ENCODE results near the gene DNAJB4.
A peak's percentile ranks its signal among the peaks of the same experiment; 100 is the strongest.
"Not testable (repeated sequence)": the region's sequence is repeated elsewhere in the genome, so short reads cannot be mapped to it uniquely, and the experiment has no call there.

DNAJB4 gene

GRCh38 chr1:78011050-78011449 is 6.3 kb downstream of the DNAJB4 start:
- Histone ChIP-seq H3K27ac (0 out of 2 replicates have a peak overlapping the region, but pooled peaks have one; percentile 33), H3K9ac (ENCODE audit: insufficient read length) (no peak overlapping the region), H3K36me3 (ENCODE audit: insufficient read depth, low read length) (peaks cover 39% of the 10 kb centered on the region), H3K9me3 (ENCODE audit: low read depth, low read length) (no peaks in the 10 kb centered on the region), H3K4me3 (no peak overlapping the region)
- TF ChIP-seq EZH2 (IDR thresholded peaks at IDR 0.05): no peak
- no peak for TF ChIP-seq POLR2AphosphoS5 (IDR thresholded peaks at IDR 0.05; ENCODE audit: borderline replicate concordance, low read depth, low read length)
- no peak for TF ChIP-seq FOXP2 (optimal IDR thresholded peaks at IDR 0.05; ENCODE audit: control extremely low read depth, extremely low read length, insufficient read depth)
- no peak for DNase-seq (ENCODE audit: low read depth, low spot score)

- Histone ChIP-seq H3K27ac (no peak overlapping the region), H3K36me3 (ENCODE audit: insufficient read depth, low read length) (peaks cover 56% of the 10 kb centered on the region), H3K9ac (ENCODE audit: insufficient read length) (no peak overlapping the region), H3K9me3 (ENCODE audit: low read depth, low read length) (no peaks in the 10 kb centered on the region), H3K4me3 (no peak overlapping the region)
- TF ChIP-seq POLR2AphosphoS5 (IDR thresholded peaks at IDR 0.05; ENCODE audit: borderline replicate concordance, low read depth, low read length) (no peak), EZH2 (IDR thresholded peaks at IDR 0.05) (no peak), FOXP2 (optimal IDR thresholded peaks at IDR 0.05; ENCODE audit: control extremely low read depth, extremely low read length, insufficient read depth) (no peak)
- no peak for DNase-seq (ENCODE audit: low read depth, low spot score)
Observed at GRCh38 chr1:78015148-78015547, 10.4 kb downstream of the DNAJB4 start.

- no peaks in the 10 kb centered on the region for H3K9me3 ChIP-seq (ENCODE audit: low read depth, low read length)
- no peak for TF ChIP-seq EZH2 (IDR thresholded peaks at IDR 0.05)
- TF ChIP-seq POLR2AphosphoS5 (IDR thresholded peaks at IDR 0.05; ENCODE audit: borderline replicate concordance, low read depth, low read length): no peak
- TF ChIP-seq FOXP2 (optimal IDR thresholded peaks at IDR 0.05; ENCODE audit: control extremely low read depth, extremely low read length, insufficient read depth): no peak
- peaks cover 36% of the 10 kb centered on the region for H3K36me3 ChIP-seq (ENCODE audit: insufficient read depth, low read length)
- no peak for DNase-seq (ENCODE audit: low read depth, low spot score)
- no peak overlapping the region for H3K27ac ChIP-seq
- no peak overlapping the region for H3K9ac ChIP-seq (ENCODE audit: insufficient read length)
- no peak overlapping the region for H3K4me3 ChIP-seq
Observed at GRCh38 chr1:78019024-78019423, 14.3 kb downstream of the DNAJB4 start.

- not testable (repeated sequence) for H3K9ac ChIP-seq (ENCODE audit: insufficient read length); H3K27ac ChIP-seq; H3K4me3 ChIP-seq; DNase-seq (ENCODE audit: low read depth, low spot score); H3K9me3 ChIP-seq (ENCODE audit: low read depth, low read length)
- peaks cover 21% of the 10 kb centered on the region for H3K36me3 ChIP-seq (ENCODE audit: insufficient read depth, low read length)
Observed at GRCh38 chr1:78021134-78021533, 16.4 kb downstream of the DNAJB4 start.

- Histone ChIP-seq H3K4me3 (peak overlapping the region; percentile 56), H3K27ac (no peak overlapping the region; the same call in 1 of the 2 replicates), H3K9ac (ENCODE audit: insufficient read length) (peak overlapping the region; percentile 17), H3K36me3 (ENCODE audit: insufficient read depth, low read length) (no peaks in the 10 kb centered on the region), H3K9me3 (ENCODE audit: low read depth, low read length) (no peaks in the 10 kb centered on the region)
- TF ChIP-seq POLR2AphosphoS5 (IDR thresholded peaks at IDR 0.05; ENCODE audit: borderline replicate concordance, low read depth, low read length) (no peak), EZH2 (IDR thresholded peaks at IDR 0.05) (no peak), FOXP2 (optimal IDR thresholded peaks at IDR 0.05; ENCODE audit: control extremely low read depth, extremely low read length, insufficient read depth) (no peak)
- DNase-seq (ENCODE audit: low read depth, low spot score): no peak
Observed at GRCh38 chr1:78029793-78030192, 25.1 kb downstream of the DNAJB4 start.

GRCh38 chr1:78032996-78033796 is 28.5 kb downstream of the DNAJB4 start:
- TF ChIP-seq POLR2AphosphoS5 (IDR thresholded peaks at IDR 0.05; ENCODE audit: borderline replicate concordance, low read depth, low read length) (no peak), FOXP2 (optimal IDR thresholded peaks at IDR 0.05; ENCODE audit: control extremely low read depth, extremely low read length, insufficient read depth) (no peak), EZH2 (IDR thresholded peaks at IDR 0.05) (no peak)
- peak overlapping the region; percentile 27; the same call in 1 of the 2 replicates for H3K4me3 ChIP-seq
- H3K27ac ChIP-seq: peak overlapping the region; percentile 68; the same call in 1 of the 2 replicates
- no peak overlapping the region for H3K9ac ChIP-seq (ENCODE audit: insufficient read length)
- H3K9me3 ChIP-seq (ENCODE audit: low read depth, low read length): no peaks in the 10 kb centered on the region
- H3K36me3 ChIP-seq (ENCODE audit: insufficient read depth, low read length): no peaks in the 10 kb centered on the region
- DNase-seq (ENCODE audit: low read depth, low spot score): no peak

- H3K36me3 ChIP-seq (ENCODE audit: insufficient read depth, low read length): no peaks in the 10 kb centered on the region
Observed at GRCh38 chr1:78033797-78034172, 29.0 kb downstream of the DNAJB4 start.

GRCh38 chr1:78035121-78035520 is 30.4 kb downstream of the DNAJB4 start:
- no peaks in the 10 kb centered on the region for H3K36me3 ChIP-seq (ENCODE audit: insufficient read depth, low read length)
- H3K4me3 ChIP-seq: no peak overlapping the region
- H3K27ac ChIP-seq: no peak overlapping the region
- TF ChIP-seq FOXP2 (optimal IDR thresholded peaks at IDR 0.05; ENCODE audit: control extremely low read depth, extremely low read length, insufficient read depth) (no peak), EZH2 (IDR thresholded peaks at IDR 0.05) (no peak), POLR2AphosphoS5 (IDR thresholded peaks at IDR 0.05; ENCODE audit: borderline replicate concordance, low read depth, low read length) (no peak)
- DNase-seq (ENCODE audit: low read depth, low spot score): no peak
- H3K9ac ChIP-seq (ENCODE audit: insufficient read length): no peak overlapping the region
- no peaks in the 10 kb centered on the region for H3K9me3 ChIP-seq (ENCODE audit: low read depth, low read length)

More at GRCh38 chr1:78033797-78034172, 29.0 kb downstream of the DNAJB4 start:
- Histone ChIP-seq H3K9me3 (ENCODE audit: low read depth, low read length) (no peaks in the 10 kb centered on the region), H3K4me3 (no peak overlapping the region), H3K9ac (ENCODE audit: insufficient read length) (no peak overlapping the region), H3K27ac (no peak overlapping the region)
- no peak for DNase-seq (ENCODE audit: low read depth, low spot score)
- TF ChIP-seq EZH2 (IDR thresholded peaks at IDR 0.05) (no peak), POLR2AphosphoS5 (IDR thresholded peaks at IDR 0.05; ENCODE audit: borderline replicate concordance, low read depth, low read length) (no peak), FOXP2 (optimal IDR thresholded peaks at IDR 0.05; ENCODE audit: control extremely low read depth, extremely low read length, insufficient read depth) (no peak)

- Histone ChIP-seq H3K27ac (no peak overlapping the region), H3K9me3 (ENCODE audit: low read depth, low read length) (no peaks in the 10 kb centered on the region), H3K9ac (ENCODE audit: insufficient read length) (no peak overlapping the region), H3K4me3 (no peak overlapping the region), H3K36me3 (ENCODE audit: insufficient read depth, low read length) (no peaks in the 10 kb centered on the region)
- no peak for DNase-seq (ENCODE audit: low read depth, low spot score)
- TF ChIP-seq EZH2 (IDR thresholded peaks at IDR 0.05) (no peak), POLR2AphosphoS5 (IDR thresholded peaks at IDR 0.05; ENCODE audit: borderline replicate concordance, low read depth, low read length) (no peak), FOXP2 (optimal IDR thresholded peaks at IDR 0.05; ENCODE audit: control extremely low read depth, extremely low read length, insufficient read depth) (no peak)
Observed at GRCh38 chr1:78036450-78036849, 31.7 kb downstream of the DNAJB4 start.
